ENCODE data around the gene UGP2.

DNA sequence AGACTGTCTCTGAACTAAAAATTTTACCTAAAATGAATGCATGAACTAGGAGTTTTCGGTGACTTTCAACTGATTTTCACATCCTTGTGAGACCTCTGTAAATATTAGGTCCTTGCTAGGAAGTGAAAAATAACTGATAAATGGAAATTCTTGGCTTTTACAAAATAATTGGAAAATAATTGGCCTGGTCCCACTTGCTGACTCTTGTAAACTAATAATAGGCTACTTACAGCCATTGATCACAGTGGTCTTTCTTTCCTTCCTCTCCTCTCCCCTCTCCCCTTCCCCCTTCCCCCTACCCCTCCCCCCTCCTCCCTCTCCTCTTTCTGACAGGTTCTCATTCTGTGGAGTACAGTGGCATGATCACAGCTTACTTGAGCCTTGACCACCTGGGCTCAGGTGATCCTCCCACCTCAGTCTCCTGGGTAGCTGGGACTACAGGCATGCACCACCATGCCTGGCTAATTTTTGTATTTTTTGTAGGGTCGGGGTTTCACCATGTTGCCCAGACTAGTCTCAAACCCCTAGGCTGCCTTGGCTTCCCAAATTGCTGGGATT is 38.3 kb downstream of the UGP2 start:
- TF ChIP-seq POLR2A (IDR thresholded peaks at IDR 0.05; ENCODE audit: low read length) (no peak), GATA1 (IDR thresholded peaks at IDR 0.05; ENCODE audit: low read depth, low read length) (no peak)

All from erythroblast (primary cell).